ENCODE measurements around the gene ARHGAP4. TPM values are rescaled to one million over a fixed set of nuclear protein-coding genes. Genes with fewer than 3 reads are reported as not detected.

The ARHGAP4 gene
- total RNA-seq, 2 experiments from 2014 or later, result 456 to 463 TPM

DNA sequence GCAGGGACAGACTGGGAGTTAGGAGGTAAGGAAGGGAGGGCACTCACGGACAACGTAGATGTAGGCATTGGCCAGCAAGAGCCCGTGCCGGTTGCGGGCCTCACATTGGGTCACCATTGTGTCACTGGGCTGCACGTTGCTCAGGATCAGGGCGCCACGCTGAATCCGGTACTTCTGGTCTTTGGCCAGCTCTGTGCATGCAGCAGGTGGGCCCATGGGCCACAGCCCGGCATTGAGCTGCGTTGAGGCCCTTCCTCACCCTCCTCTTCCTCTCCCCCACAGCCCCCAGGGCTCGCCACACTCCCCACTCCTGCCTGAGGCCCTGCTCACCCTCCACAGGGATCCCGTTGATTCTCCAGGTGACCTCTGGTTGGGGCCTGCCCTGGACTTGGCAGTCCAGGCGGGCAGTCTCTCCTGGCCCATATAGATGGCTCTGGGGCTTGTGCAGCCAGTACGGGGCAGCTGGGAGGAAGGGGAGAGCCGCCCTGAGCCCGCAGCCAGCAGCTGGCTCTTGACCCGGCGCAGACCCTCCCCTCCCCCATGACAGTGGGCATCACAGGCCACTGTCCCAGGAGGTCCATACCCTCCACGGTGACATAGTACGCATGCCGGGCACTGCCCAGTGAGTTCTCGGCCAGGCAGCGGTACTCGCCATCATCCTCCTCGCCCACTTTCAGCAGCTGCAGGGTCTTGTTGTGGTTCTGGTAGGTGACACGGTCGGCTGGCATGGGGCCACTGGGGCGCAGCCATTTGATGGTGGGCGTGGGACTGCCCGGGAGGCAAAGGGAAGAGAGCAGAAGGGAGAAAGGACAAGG lies 56.4 kb downstream of the ARHGAP4 start:
- POLR2A ChIA-PET, result no interaction called here
- TF ChIP-seq, protein P1, sequence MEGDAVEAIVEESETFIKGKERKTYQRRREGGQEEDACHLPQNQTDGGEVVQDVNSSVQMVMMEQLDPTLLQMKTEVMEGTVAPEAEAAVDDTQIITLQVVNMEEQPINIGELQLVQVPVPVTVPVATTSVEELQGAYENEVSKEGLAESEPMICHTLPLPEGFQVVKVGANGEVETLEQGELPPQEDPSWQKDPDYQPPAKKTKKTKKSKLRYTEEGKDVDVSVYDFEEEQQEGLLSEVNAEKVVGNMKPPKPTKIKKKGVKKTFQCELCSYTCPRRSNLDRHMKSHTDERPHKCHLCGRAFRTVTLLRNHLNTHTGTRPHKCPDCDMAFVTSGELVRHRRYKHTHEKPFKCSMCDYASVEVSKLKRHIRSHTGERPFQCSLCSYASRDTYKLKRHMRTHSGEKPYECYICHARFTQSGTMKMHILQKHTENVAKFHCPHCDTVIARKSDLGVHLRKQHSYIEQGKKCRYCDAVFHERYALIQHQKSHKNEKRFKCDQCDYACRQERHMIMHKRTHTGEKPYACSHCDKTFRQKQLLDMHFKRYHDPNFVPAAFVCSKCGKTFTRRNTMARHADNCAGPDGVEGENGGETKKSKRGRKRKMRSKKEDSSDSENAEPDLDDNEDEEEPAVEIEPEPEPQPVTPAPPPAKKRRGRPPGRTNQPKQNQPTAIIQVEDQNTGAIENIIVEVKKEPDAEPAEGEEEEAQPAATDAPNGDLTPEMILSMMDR (IDR thresholded peaks at IDR 0.05), result no peak
- H3K27ac Mint-ChIP-seq, result no peak overlapping the region
- no peak overlapping the region for H3K4me3 ChIP-seq (ENCODE audit: low read length)
- no peaks in the 10 kb centered on the region for H3K36me3 ChIP-seq (ENCODE audit: insufficient read depth, low read length)
- no peaks in the 10 kb centered on the region for H3K9me3 Mint-ChIP-seq
- no peaks in the 10 kb centered on the region for H3K36me3 Mint-ChIP-seq (ENCODE audit: low read depth)
- H3K27me3 ChIP-seq (ENCODE audit: control insufficient read depth in 1 of 2, insufficient read depth in 2 of 2, low read length in 2 of 2), result no peaks in the 10 kb centered on the region
- DNase-seq (no peak), ATAC-seq (ENCODE audit: poor library complexity) (no peak)
- intact Hi-C loops (cut with DNase I, micrococcal nuclease), result no loop called here
- no peaks in the 10 kb centered on the region for H3K4me1 ChIP-seq (ENCODE audit: insufficient read depth, low read length)
- no peak overlapping the region for H3K4me3 Mint-ChIP-seq
- H3K27ac ChIP-seq (ENCODE audit: low read depth in 1 of 2, low read length in 2 of 2), result no peak overlapping the region
- no peaks in the 10 kb centered on the region for H3K27me3 Mint-ChIP-seq
- CTCF ChIA-PET, result no interaction called here
- H3K9me3 ChIP-seq (ENCODE audit: control insufficient read depth in 1 of 2, insufficient read depth in 1 of 2, low read length in 2 of 2), result no peaks in the 10 kb centered on the region
- no peaks in the 10 kb centered on the region for H3K4me1 Mint-ChIP-seq (ENCODE audit: low read depth)

DNA sequence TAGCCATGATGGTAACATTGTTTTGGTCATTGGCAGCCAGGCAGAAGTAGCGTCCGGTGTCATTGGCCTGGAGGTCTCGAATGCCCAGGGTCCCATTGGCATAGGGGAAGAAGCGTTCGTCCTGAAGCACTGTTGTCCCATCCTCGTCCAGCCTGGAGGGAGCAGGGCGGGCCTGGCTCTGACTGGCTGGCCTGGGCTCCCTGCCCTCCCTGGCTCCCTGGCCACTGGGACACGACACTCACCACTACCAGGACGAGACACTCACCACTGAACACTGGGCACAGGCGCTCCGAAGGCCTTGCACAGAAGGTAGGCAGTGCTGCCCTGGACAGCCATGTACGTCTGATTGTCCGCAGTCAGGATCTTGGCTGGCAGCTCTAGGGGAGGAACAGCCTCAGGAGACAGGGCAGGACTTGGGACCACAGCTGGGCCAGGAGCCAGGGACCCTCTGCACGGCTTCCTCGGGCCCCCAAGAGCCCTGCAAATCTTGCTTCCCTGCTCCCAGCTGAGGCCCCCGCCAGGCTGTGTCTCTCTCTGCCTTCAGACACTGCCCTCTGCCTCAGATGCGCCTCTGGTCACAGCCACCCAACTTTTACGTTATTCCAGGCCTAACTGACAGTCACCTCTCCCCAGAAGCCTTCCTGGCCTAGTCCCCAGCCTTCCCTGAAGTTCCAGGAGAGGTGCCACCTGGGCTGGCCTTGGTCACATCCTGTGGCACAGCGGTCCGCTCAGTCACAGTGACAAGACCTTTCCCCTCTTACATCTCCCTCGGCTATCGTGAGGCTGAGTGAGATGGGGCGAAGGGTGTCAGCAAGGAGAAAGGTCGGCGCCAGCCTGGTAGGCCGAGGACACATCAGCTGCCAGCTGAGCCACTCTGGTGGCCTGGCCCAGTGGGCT lies 57.2 kb downstream of the ARHGAP4 start:
- no peak overlapping the region for H3K4me3 Mint-ChIP-seq
- ATAC-seq (ENCODE audit: poor library complexity) (no peak), DNase-seq (no peak)
- Histone ChIP-seq H3K4me3 (ENCODE audit: low read length) (no peak overlapping the region), H3K27me3 (ENCODE audit: control insufficient read depth in 1 of 2, insufficient read depth in 2 of 2, low read length in 2 of 2) (no peaks in the 10 kb centered on the region), H3K27ac (ENCODE audit: low read depth in 1 of 2, low read length in 2 of 2) (no peak overlapping the region), H3K4me1 (ENCODE audit: insufficient read depth, low read length) (no peaks in the 10 kb centered on the region), H3K9me3 (ENCODE audit: control insufficient read depth in 1 of 2, insufficient read depth in 1 of 2, low read length in 2 of 2) (no peaks in the 10 kb centered on the region), H3K36me3 (ENCODE audit: insufficient read depth, low read length) (no peaks in the 10 kb centered on the region)
- intact Hi-C loops (cut with DNase I, micrococcal nuclease), result no loop called here
- TF ChIP-seq, protein P1 (IDR thresholded peaks at IDR 0.05), result no peak
- H3K27me3 Mint-ChIP-seq, result no peaks in the 10 kb centered on the region
- no peaks in the 10 kb centered on the region for H3K4me1 Mint-ChIP-seq (ENCODE audit: low read depth)
- no peaks in the 10 kb centered on the region for H3K36me3 Mint-ChIP-seq (ENCODE audit: low read depth)
- H3K9me3 Mint-ChIP-seq, result no peaks in the 10 kb centered on the region
- no peak overlapping the region for H3K27ac Mint-ChIP-seq
- ChIA-PET POLR2A (no interaction called here), CTCF (no interaction called here)

DNA sequence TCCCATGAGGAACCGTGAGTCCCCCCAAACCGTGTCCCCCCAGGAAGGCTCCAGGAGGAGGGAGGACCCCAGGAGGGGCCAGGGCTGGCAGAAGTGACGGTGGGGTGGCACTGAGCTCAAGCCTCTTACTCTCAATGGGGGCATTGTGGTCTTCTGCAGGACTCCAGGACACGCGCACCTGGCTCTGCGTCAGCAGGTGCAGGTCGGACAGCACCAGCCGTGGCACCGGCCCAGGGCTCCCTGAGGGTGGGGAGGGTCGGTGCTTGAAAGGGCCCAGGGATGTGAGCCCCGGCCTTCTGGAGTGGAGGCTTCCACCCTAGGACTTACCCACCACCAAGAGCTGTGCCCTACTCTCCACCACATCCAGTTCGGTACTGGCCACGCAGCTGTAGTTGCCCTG lies 58.4 kb downstream of the ARHGAP4 start:
- Histone ChIP-seq H3K4me1 (ENCODE audit: insufficient read depth, low read length) (no peaks in the 10 kb centered on the region), H3K4me3 (ENCODE audit: low read length) (no peak overlapping the region), H3K27me3 (ENCODE audit: control insufficient read depth in 1 of 2, insufficient read depth in 2 of 2, low read length in 2 of 2) (no peaks in the 10 kb centered on the region), H3K9me3 (ENCODE audit: control insufficient read depth in 1 of 2, insufficient read depth in 1 of 2, low read length in 2 of 2) (no peaks in the 10 kb centered on the region), H3K27ac (ENCODE audit: low read depth in 1 of 2, low read length in 2 of 2) (no peak overlapping the region), H3K36me3 (ENCODE audit: insufficient read depth, low read length) (no peaks in the 10 kb centered on the region)
- Mint-ChIP-seq H3K4me1 (ENCODE audit: low read depth) (no peaks in the 10 kb centered on the region), H3K36me3 (ENCODE audit: low read depth) (no peaks in the 10 kb centered on the region), H3K9me3 (no peaks in the 10 kb centered on the region), H3K27me3 (no peaks in the 10 kb centered on the region), H3K27ac (no peak overlapping the region), H3K4me3 (no peak overlapping the region)
- intact Hi-C loops (cut with DNase I, micrococcal nuclease), result no loop called here
- TF ChIP-seq, protein P1 (IDR thresholded peaks at IDR 0.05), result no peak
- ATAC-seq (ENCODE audit: poor library complexity), result no peak
- DNase-seq, result no peak
- CTCF ChIA-PET, result no interaction called here
- POLR2A ChIA-PET, result no interaction called here

Data from CD4-positive, alpha-beta T cell (primary cell).